SK-N-SH (cell line): ENCODE measurements around the gene IGFALS. TPM values are rescaled to one million over a fixed set of nuclear protein-coding genes. Genes with fewer than 3 reads are reported as not detected.

ENCODE experiments used
- CTCF ChIA-PET: fragments of 300-600, 350-600 bp; formaldehyde crosslinking; extraction: SDS; loops from one replicate; lab custom pipeline; 2021; lab: Yijun Ruan, JAX
- POLR2A ChIA-PET: fragments of 350-600 bp; sonication (Branson Sonifier 250); formaldehyde crosslinking; extraction: SDS; loops from one replicate; lab custom pipeline; 2020; ENCODE audit warnings: antibody characterized with exemption, inconsistent platforms; lab: Yijun Ruan, JAX
- DNase-seq: peaks from one replicate; pipeline ENCODE4 v3.0.0; 2012
- H2AFZ ChIP-seq: fragments of 200-600 bp; sonication (generic); 2 replicates; pipeline ENCODE4 v1.8.1; 2016; ENCODE audit warnings: antibody characterized with exemption, mild to moderate bottlenecking, low read depth
- H3F3A ChIP-seq: fragments of 200-600 bp; sonication (generic); replicated peaks from 2 replicates; pipeline ENCODE3; 2016; ENCODE audit warnings: antibody characterized with exemption, mild to moderate bottlenecking; ENCODE audit not compliant: insufficient read depth
- H3K27ac ChIP-seq, 2 experiments: fragments of 200-500 bp in 1 of 2; fragments of 200-600 bp in 1 of 2; sonication (Bioruptor generic) in 1 of 2; sonication (generic), shearing (Covaris generic) in 1 of 2; 2 replicates each; pipeline versions ENCODE4 v1.5.1 to v1.6.1; 2014 to 2016; ENCODE audit warnings: low read depth in 2 of 2, inconsistent platforms in 1 of 2, low read length in 1 of 2, mild to moderate bottlenecking in 1 of 2, mixed read lengths in 1 of 2
- H3K27me3 ChIP-seq: fragments of 200-600 bp; sonication (generic), shearing (Covaris generic); 2 replicates; pipeline ENCODE4 v1.6.1; 2016; ENCODE audit warnings: mixed run types; ENCODE audit not compliant: insufficient read depth
- H3K36me3 ChIP-seq, 2 experiments: fragments of 200-500 bp in 1 of 2; fragments of 200-600 bp in 1 of 2; sonication (Bioruptor generic) in 1 of 2; sonication (generic) in 1 of 2; replicated peaks in 1 of 2; 2 replicates each; pipeline versions ENCODE3 to v1.5.1; 2014 to 2016; ENCODE audit warnings: low read length in 1 of 2, mild to moderate bottlenecking in 1 of 2; ENCODE audit not compliant: insufficient read depth in 2 of 2, control insufficient read depth in 1 of 2
- H3K4me1 ChIP-seq, 2 experiments: fragments of 200-500 bp in 1 of 2; fragments of 200-600 bp in 1 of 2; sonication (Bioruptor generic) in 1 of 2; sonication (generic), shearing (Covaris generic) in 1 of 2; 2 replicates each; pipeline versions ENCODE4 v1.5.1 to v1.6.1; 2014 to 2016; ENCODE audit warnings: low read depth in 1 of 2, low read length in 1 of 2, mixed run types in 1 of 2; ENCODE audit not compliant: insufficient read depth in 2 of 2, control insufficient read depth in 1 of 2
- H3K4me2 ChIP-seq: fragments of 200-600 bp; sonication (generic), shearing (Covaris generic); 2 replicates; pipeline ENCODE4 v1.6.1; 2017; ENCODE audit warnings: mixed run types
- H3K4me3 ChIP-seq, 2 experiments: fragments of 200-500 bp in 1 of 2; fragments of 200-600 bp in 1 of 2; sonication (Bioruptor generic) in 1 of 2; sonication (generic), shearing (Covaris generic) in 1 of 2; 2 replicates each; pipeline versions ENCODE4 v1.5.1 to v1.8.1; 2014 to 2016; ENCODE audit warnings: low read depth in 2 of 2, inconsistent platforms in 1 of 2, low read length in 1 of 2, mild to moderate bottlenecking in 1 of 2, mixed read lengths in 1 of 2, moderate library complexity in 1 of 2
- H3K79me2 ChIP-seq: fragments of 200-600 bp; sonication (generic); 2 replicates; pipeline ENCODE4 v1.8.1; 2017; ENCODE audit warnings: mild to moderate bottlenecking; ENCODE audit not compliant: insufficient read depth
- H3K9ac ChIP-seq: fragments of 200-600 bp; sonication (generic); 2 replicates; pipeline ENCODE4 v1.6.1; 2017; ENCODE audit warnings: mixed run types
- H3K9me2 ChIP-seq: fragments of 200-600 bp; sonication (generic); 2 replicates; pipeline ENCODE4 v1.6.1; 2017; ENCODE audit warnings: mixed run types
- H3K9me3 ChIP-seq: fragments of 200-600 bp; sonication (generic); 2 replicates; pipeline ENCODE4 v1.6.1; 2017; ENCODE audit warnings: mixed run types, mild to moderate bottlenecking, moderate library complexity
- H4K20me1 ChIP-seq: fragments of 200-600 bp; sonication (generic); 2 replicates; pipeline ENCODE4 v1.6.1; 2017; ENCODE audit warnings: mild to moderate bottlenecking, mixed run types; ENCODE audit not compliant: insufficient read depth
- ELF1 ChIP-seq: IDR thresholded peaks from 2 replicates; pipeline ENCODE4 v1.4.0; 2012
- EP300 ChIP-seq, 2 experiments: IDR thresholded peaks; 2 replicates each; pipeline versions ENCODE4 v1.4.0 to v1.6.1; 2012; ENCODE audit warnings: borderline replicate concordance in 1 of 2, low read depth in 1 of 2, low read length in 1 of 2
- GABPA ChIP-seq: IDR thresholded peaks from 2 replicates; pipeline ENCODE4 v1.4.0; 2012; ENCODE audit warnings: low read depth, mild to moderate bottlenecking
- JUND ChIP-seq: IDR thresholded peaks from 2 replicates; pipeline ENCODE4 v1.4.0; 2012
- NFIC ChIP-seq: IDR thresholded peaks from 2 replicates; pipeline ENCODE4 v1.4.0; 2012; ENCODE audit warnings: borderline replicate concordance
- NRF1 ChIP-seq: IDR thresholded peaks from 2 replicates; pipeline ENCODE4 v1.6.1; 2012; ENCODE audit warnings: low read depth, mild to moderate bottlenecking, low read length
- POLR2AphosphoS5 ChIP-seq: IDR thresholded peaks from 2 replicates; pipeline ENCODE4 v1.6.1; 2012; ENCODE audit warnings: low read depth, low read length
- RAD21 ChIP-seq: IDR thresholded peaks from 2 replicates; pipeline ENCODE4 v1.6.1; 2012; ENCODE audit warnings: mild to moderate bottlenecking, low read length
- RFX5 ChIP-seq: IDR thresholded peaks from 2 replicates; pipeline ENCODE4 v1.6.1; 2012; ENCODE audit warnings: mild to moderate bottlenecking, improper control_type of control experiment, low read length
- RXRA ChIP-seq: IDR thresholded peaks from 2 replicates; pipeline ENCODE4 v1.4.0; 2012; ENCODE audit warnings: low read depth, mild to moderate bottlenecking, borderline replicate concordance
- SIN3A ChIP-seq: IDR thresholded peaks from 2 replicates; pipeline ENCODE4 v1.6.1; 2012; ENCODE audit warnings: low read depth, mild to moderate bottlenecking, low read length, moderate library complexity, borderline replicate concordance
- TEAD4 ChIP-seq: IDR thresholded peaks from 2 replicates; pipeline ENCODE4 v1.4.0; 2012; ENCODE audit warnings: mild to moderate bottlenecking, borderline replicate concordance; ENCODE audit not compliant: insufficient read depth
- YY1 ChIP-seq: IDR thresholded peaks from 2 replicates; pipeline ENCODE4 v1.4.0; 2012; ENCODE audit warnings: low read depth, mild to moderate bottlenecking
- WGBS: methylation state at CpG from one replicate; pipeline ENCODE4 v1.1.6; 2017; ENCODE audit warnings: low lambda C conversion rate; 5-methylcytosine and 5-hydroxymethylcytosine counted together
- polyA plus RNA-seq, 3 experiments: library from polyadenylated mRNA; depleted of rRNA; stranded (reverse); fragments of >200 nt; gene quantifications; 2 replicates each; pipeline ENCODE4 v1.2.3, GENCODE V29; 2012
- TF ChIP-seq, protein P1 (sequence below): IDR thresholded peaks from 2 replicates; pipeline ENCODE4; 2012
- TF ChIP-seq, protein P2 (sequence below): IDR thresholded peaks from 2 replicates; pipeline ENCODE4 v1.4.0; 2012; ENCODE audit warnings: low read depth
- TF ChIP-seq, protein P3 (sequence below): fragments of 150-350 bp; IDR thresholded peaks from 2 replicates; pipeline ENCODE4 v1.6.1; 2017; ENCODE audit warnings: antibody characterized with exemption, low read length, low read depth, borderline replicate concordance
- TF ChIP-seq, protein P4 (sequence below): fragments of 200-600 bp; sonication (generic); IDR thresholded peaks from 2 replicates; pipeline ENCODE4 v1.6.1; 2017; ENCODE audit warnings: antibody characterized with exemption, mild to moderate bottlenecking, moderate library complexity

The IGFALS gene
- polyA plus RNA-seq, 1 of the 3 experiments (the other 2 are of a cell fraction): 0.02 TPM

- Histone ChIP-seq H3K9ac (no peak overlapping the region), H2AFZ (no peak overlapping the region), H3F3A (peaks cover 11% of the 10 kb centered on the region), H3K9me3 (no peaks in the 10 kb centered on the region), H3K9me2 (no peaks in the 10 kb centered on the region), H3K4me2 (no peak overlapping the region), H3K27ac (no peak overlapping the region), H3K4me1 (peaks cover 0 to 26% of the 10 kb centered on the region in 2 experiments; a peak in 2 of 4 replicates), H4K20me1 (peaks cover 13% of the 10 kb centered on the region; the same call in 1 of the 2 replicates), H3K27me3 (no peaks in the 10 kb centered on the region), H3K4me3 (no peak overlapping the region), H3K79me2 (peaks cover 41% of the 10 kb centered on the region), H3K36me3 (peaks cover 3 to 37% of the 10 kb centered on the region in 2 experiments)
- TF ChIP-seq TEAD4 (no peak), ELF1 (no peak), JUND (no peak), NFIC (no peak), POLR2AphosphoS5 (no peak), RXRA (no peak), EP300 (IDR thresholded peaks at IDR 0.05; ENCODE audit: borderline replicate concordance in 1 of 2, low read depth in 1 of 2, low read length in 1 of 2) (no peak)
- TF ChIP-seq, protein P1, sequence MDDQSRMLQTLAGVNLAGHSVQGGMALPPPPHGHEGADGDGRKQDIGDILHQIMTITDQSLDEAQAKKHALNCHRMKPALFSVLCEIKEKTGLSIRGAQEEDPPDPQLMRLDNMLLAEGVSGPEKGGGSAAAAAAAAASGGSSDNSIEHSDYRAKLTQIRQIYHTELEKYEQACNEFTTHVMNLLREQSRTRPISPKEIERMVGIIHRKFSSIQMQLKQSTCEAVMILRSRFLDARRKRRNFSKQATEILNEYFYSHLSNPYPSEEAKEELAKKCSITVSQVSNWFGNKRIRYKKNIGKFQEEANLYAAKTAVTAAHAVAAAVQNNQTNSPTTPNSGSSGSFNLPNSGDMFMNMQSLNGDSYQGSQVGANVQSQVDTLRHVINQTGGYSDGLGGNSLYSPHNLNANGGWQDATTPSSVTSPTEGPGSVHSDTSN: no peak
- TF ChIP-seq, protein P2, sequence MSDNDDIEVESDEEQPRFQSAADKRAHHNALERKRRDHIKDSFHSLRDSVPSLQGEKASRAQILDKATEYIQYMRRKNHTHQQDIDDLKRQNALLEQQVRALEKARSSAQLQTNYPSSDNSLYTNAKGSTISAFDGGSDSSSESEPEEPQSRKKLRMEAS: no peak
- TF ChIP-seq, protein P3, sequence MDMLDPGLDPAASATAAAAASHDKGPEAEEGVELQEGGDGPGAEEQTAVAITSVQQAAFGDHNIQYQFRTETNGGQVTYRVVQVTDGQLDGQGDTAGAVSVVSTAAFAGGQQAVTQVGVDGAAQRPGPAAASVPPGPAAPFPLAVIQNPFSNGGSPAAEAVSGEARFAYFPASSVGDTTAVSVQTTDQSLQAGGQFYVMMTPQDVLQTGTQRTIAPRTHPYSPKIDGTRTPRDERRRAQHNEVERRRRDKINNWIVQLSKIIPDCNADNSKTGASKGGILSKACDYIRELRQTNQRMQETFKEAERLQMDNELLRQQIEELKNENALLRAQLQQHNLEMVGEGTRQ: no peak
- DNase-seq: no peak
- POLR2A ChIA-PET: no interaction called here
- CTCF ChIA-PET: interaction anchor here (1.4 kb wide), 1 partner anchor 12 kb away, joined by 3 read pairs; no protein-coding TSS in a partner anchor
- WGBS: 97% methylated on average over 11 of the region's 13 CpGs
These were observed 16.9 kb downstream of the IGFALS start for GRCh38 chr16:1776672-1776955.

DNA sequence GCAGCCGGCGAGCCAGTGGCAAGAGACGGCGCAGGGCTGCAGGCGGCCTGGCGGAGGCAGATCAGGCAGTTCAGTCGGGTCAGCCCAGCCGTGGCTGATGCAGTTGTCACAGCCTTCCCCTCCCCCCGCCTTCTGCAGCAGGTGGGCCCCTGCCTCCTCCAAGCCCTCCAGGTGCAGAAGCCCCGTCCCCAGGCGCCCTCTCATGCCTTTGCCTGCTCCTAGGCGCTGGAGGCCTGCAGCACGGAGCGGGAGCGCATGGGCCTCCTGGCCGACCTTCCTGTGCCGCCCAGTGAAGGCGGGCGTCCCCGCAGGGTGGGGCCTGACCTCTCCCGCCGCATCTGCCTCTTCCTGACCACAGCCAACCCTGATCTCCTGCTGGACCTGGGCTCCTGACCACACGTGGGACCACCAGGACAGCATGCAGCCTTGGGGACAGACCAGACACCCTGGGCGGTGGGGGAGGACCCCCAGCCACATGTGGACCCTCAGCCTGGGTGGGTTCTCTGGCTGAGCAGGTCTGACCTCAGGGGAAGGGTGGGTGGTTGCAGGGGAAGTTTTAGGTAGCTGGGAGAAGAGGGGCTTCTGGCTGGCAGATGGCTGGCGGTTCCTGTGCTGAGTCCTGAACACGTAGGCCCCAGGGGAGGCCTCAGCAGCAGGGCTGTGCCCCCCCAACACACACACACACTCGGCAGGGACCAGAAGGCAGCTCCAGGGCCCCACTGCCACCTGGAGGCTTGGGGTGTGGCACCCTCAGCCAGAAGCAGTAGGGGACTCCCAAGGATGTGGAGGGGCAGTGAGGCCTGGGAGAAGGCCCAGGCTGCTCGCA lies 17.4 kb downstream of the IGFALS start:
- peaks cover 36% of the 10 kb centered on the region for H3K79me2 ChIP-seq

More for the DNA sequence above, 17.4 kb downstream of the IGFALS start:
- Histone ChIP-seq H3K27me3 (no peaks in the 10 kb centered on the region), H3K9me3 (no peaks in the 10 kb centered on the region), H2AFZ (no peak overlapping the region), H3K36me3 (peaks cover 3 to 37% of the 10 kb centered on the region in 2 experiments), H3K9me2 (no peaks in the 10 kb centered on the region), H3K4me3 (no peak overlapping the region), H3K4me1 (peaks cover 0 to 21% of the 10 kb centered on the region in 2 experiments; a peak in 2 of 4 replicates), H3K27ac (no peak overlapping the region), H4K20me1 (peaks cover 11% of the 10 kb centered on the region; the same call in 1 of the 2 replicates), H3F3A (peaks cover 9% of the 10 kb centered on the region), H3K4me2 (no peak overlapping the region), H3K9ac (no peak overlapping the region)
- ChIA-PET CTCF (interaction anchor here (1.4 to 4.4 kb wide), 2 partner anchors 7 to 13 kb away, joined by 3 to 40 read pairs; partner anchors contain the start of genes NUBP2 and SPSB3), POLR2A (no interaction called here)
- 87% methylated on average over 10 of the region's 28 CpGs for WGBS
- DNase-seq: no peak
- TF ChIP-seq RAD21 (no peak), JUND (no peak), POLR2AphosphoS5 (no peak), RXRA (no peak), RFX5 (no peak), YY1 (no peak), GABPA (no peak), NRF1 (no peak), EP300 (IDR thresholded peaks at IDR 0.05; ENCODE audit: borderline replicate concordance in 1 of 2, low read depth in 1 of 2, low read length in 1 of 2) (no peak), NFIC (no peak), SIN3A (no peak)
- TF ChIP-seq, protein P4, sequence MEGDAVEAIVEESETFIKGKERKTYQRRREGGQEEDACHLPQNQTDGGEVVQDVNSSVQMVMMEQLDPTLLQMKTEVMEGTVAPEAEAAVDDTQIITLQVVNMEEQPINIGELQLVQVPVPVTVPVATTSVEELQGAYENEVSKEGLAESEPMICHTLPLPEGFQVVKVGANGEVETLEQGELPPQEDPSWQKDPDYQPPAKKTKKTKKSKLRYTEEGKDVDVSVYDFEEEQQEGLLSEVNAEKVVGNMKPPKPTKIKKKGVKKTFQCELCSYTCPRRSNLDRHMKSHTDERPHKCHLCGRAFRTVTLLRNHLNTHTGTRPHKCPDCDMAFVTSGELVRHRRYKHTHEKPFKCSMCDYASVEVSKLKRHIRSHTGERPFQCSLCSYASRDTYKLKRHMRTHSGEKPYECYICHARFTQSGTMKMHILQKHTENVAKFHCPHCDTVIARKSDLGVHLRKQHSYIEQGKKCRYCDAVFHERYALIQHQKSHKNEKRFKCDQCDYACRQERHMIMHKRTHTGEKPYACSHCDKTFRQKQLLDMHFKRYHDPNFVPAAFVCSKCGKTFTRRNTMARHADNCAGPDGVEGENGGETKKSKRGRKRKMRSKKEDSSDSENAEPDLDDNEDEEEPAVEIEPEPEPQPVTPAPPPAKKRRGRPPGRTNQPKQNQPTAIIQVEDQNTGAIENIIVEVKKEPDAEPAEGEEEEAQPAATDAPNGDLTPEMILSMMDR: no peak
- TF ChIP-seq, protein P3: no peak
